Measurements from ENCODE around the gene FREM1. TPM values are rescaled to one million over a fixed set of nuclear protein-coding genes. Genes with fewer than 3 reads are reported as not detected.
"Not testable (repeated sequence)": the region's sequence is repeated elsewhere in the genome, so short reads cannot be mapped to it uniquely, and the experiment has no call there.

FREM1 gene
- total RNA-seq = 1.4 TPM

GRCh38 chr9:14909961-14910805, at the start of gene FREM1:
TSS of gene FREM1 (minus strand) at chr9:14910428. CDS start at chr9:14868977, 41,451 bp downstream.
- DNase-seq = no peak

GRCh38 chr9:14958989-14959388, 48.8 kb upstream of the FREM1 start:
- DNase-seq = no peak

- DNase-seq = no peak
These were observed 46.9 kb upstream of the FREM1 start for GRCh38 chr9:14957109-14957508.

- DNase-seq = no peak
These were observed 46.0 kb upstream of the FREM1 start for GRCh38 chr9:14956208-14956607.

GRCh38 chr9:14945351-14945750, 35.1 kb upstream of the FREM1 start:
- no peak for DNase-seq

- DNase-seq = no peak
These were observed 31.5 kb upstream of the FREM1 start for GRCh38 chr9:14941501-14942405.

GRCh38 chr9:14939378-14939777, 29.1 kb upstream of the FREM1 start:
- DNase-seq = no peak

- DNase-seq = no peak
These were observed 27.0 kb upstream of the FREM1 start for GRCh38 chr9:14937216-14937615.

GRCh38 chr9:14936491-14936890, 26.3 kb upstream of the FREM1 start:
- no peak for DNase-seq

- DNase-seq = no peak
These were observed 25.7 kb upstream of the FREM1 start for GRCh38 chr9:14935964-14936363.

GRCh38 chr9:14935106-14935751, 25.0 kb upstream of the FREM1 start:
- no peak for DNase-seq

- DNase-seq = no peak
These were observed 22.4 kb upstream of the FREM1 start for GRCh38 chr9:14932641-14933040.

- no peak for DNase-seq
These were observed 22.0 kb upstream of the FREM1 start for GRCh38 chr9:14932231-14932630.

- DNase-seq = no peak
These were observed 16.9 kb upstream of the FREM1 start for GRCh38 chr9:14926941-14927624.

- DNase-seq = no peak
These were observed 14.3 kb upstream of the FREM1 start for GRCh38 chr9:14924230-14925219.

- no peak for DNase-seq
These were observed 13.5 kb upstream of the FREM1 start for GRCh38 chr9:14923701-14924100.

GRCh38 chr9:14920805-14921204, 10.6 kb upstream of the FREM1 start:
- DNase-seq = not testable (repeated sequence)

- no peak for DNase-seq
These were observed 3.1 kb upstream of the FREM1 start for GRCh38 chr9:14913366-14913765.

- DNase-seq = no peak
These were observed 2.6 kb upstream of the FREM1 start for GRCh38 chr9:14912859-14913258.

GRCh38 chr9:14911046-14911445, 818 bp upstream of the FREM1 start:
- DNase-seq = no peak

GRCh38 chr9:14909601-14909960, 647 bp downstream of the FREM1 start:
- DNase-seq = no peak

Measured in occipital lobe (tissue), 2 donors.